HEK293T (cell line): Measurements from ENCODE around the gene COP1.

Experiments
- CTCF ChIA-PET: fragments of 350-600 bp; formaldehyde crosslinking; extraction: SDS; loops from one replicate; lab custom pipeline; 2021; ENCODE audit warnings: antibody characterized with exemption, inconsistent platforms; lab: Yijun Ruan, JAX
- POLR2A ChIA-PET: fragments of 350-600 bp; formaldehyde crosslinking; extraction: SDS; loops from one replicate; lab custom pipeline; 2020; ENCODE audit warnings: antibody characterized with exemption, inconsistent platforms; lab: Yijun Ruan, JAX
- DNase-seq: peaks from one replicate; pipeline ENCODE4 v3.0.0; 2012; ENCODE audit warnings: mixed read lengths; ENCODE audit errors: extremely low spot score
- ARNT ChIP-seq: fragments of 450-650 bp; IDR thresholded peaks from 2 replicates; pipeline ENCODE4 v1.6.1; 2017; ENCODE audit warnings: mild to moderate bottlenecking
- BHLHE40 ChIP-seq: fragments of 450-650 bp; IDR thresholded peaks from 2 replicates; pipeline ENCODE4 v1.6.1; 2016; ENCODE audit warnings: mild to moderate bottlenecking, moderate library complexity, borderline replicate concordance
- CTBP1 ChIP-seq: fragments of 450-650 bp; IDR thresholded peaks from 2 replicates; pipeline ENCODE4 v1.6.1; 2016; ENCODE audit warnings: borderline replicate concordance
- ELF4 ChIP-seq: fragments of 450-650 bp; IDR thresholded peaks from 2 replicates; pipeline ENCODE4 v1.6.1; 2017; ENCODE audit warnings: antibody characterized with exemption
- FOXA1 ChIP-seq: fragments of 450-650 bp; IDR thresholded peaks from 2 replicates; pipeline ENCODE4 v1.6.1; 2016; ENCODE audit warnings: mild to moderate bottlenecking
- FOXK2 ChIP-seq: fragments of 450-650 bp; IDR thresholded peaks from 2 replicates; pipeline ENCODE4 v1.6.1; 2016; ENCODE audit warnings: mild to moderate bottlenecking
- FOXM1 ChIP-seq: fragments of 450-650 bp; IDR thresholded peaks from 2 replicates; pipeline ENCODE4 v1.6.1; 2017; ENCODE audit warnings: mild to moderate bottlenecking, borderline replicate concordance
- HDGF ChIP-seq: fragments of 450-650 bp; IDR thresholded peaks from 2 replicates; pipeline ENCODE4 v1.6.1; 2017; ENCODE audit warnings: antibody characterized with exemption, borderline replicate concordance
- L3MBTL2 ChIP-seq: fragments of 450-650 bp; conservative IDR thresholded peaks from 2 replicates; pipeline ENCODE4 v1.6.1; 2016; ENCODE audit warnings: mild to moderate bottlenecking
- LEF1 ChIP-seq: fragments of 450-650 bp; IDR thresholded peaks from 2 replicates; pipeline ENCODE4 v1.6.1; 2017; ENCODE audit warnings: mild to moderate bottlenecking, borderline replicate concordance
- NFRKB ChIP-seq: fragments of 450-650 bp; IDR thresholded peaks from 2 replicates; pipeline ENCODE4 v1.6.1; 2016; ENCODE audit warnings: mild to moderate bottlenecking, moderate library complexity
- PKNOX1 ChIP-seq: fragments of 450-650 bp; IDR thresholded peaks from 2 replicates; pipeline ENCODE4 v1.6.1; 2016
- SP1 ChIP-seq: fragments of 450-650 bp; IDR thresholded peaks from 2 replicates; pipeline ENCODE4 v1.6.1; 2017
- SUZ12 ChIP-seq: fragments of 450-650 bp; IDR thresholded peaks from 2 replicates; pipeline ENCODE4 v1.6.1; 2016; ENCODE audit warnings: mild to moderate bottlenecking
- TARDBP ChIP-seq: fragments of 450-650 bp; IDR thresholded peaks from 2 replicates; pipeline ENCODE4 v1.6.1; 2016
- ZNF384 ChIP-seq: fragments of 450-650 bp; IDR thresholded peaks from 2 replicates; pipeline ENCODE4 v1.6.1; 2016

The COP1 gene

GRCh38 chr1:175933801-175934200 is 273.3 kb downstream of the COP1 start:
- TF ChIP-seq ELF4: no peak
- no peak for TF ChIP-seq ZNF384
- no peak for TF ChIP-seq BHLHE40
- no peak for TF ChIP-seq TARDBP
- no peak for TF ChIP-seq FOXM1
- TF ChIP-seq ARNT: no peak
- TF ChIP-seq FOXA1: no peak
- no peak for TF ChIP-seq NFRKB
- TF ChIP-seq FOXK2: no peak
- no peak for TF ChIP-seq L3MBTL2
- TF ChIP-seq LEF1: no peak
- TF ChIP-seq PKNOX1: no peak
- DNase-seq: peak; percentile 10
- POLR2A ChIA-PET: no interaction called here
- CTCF ChIA-PET: interaction anchor here (0.6 kb wide), 1 partner anchor 1433 kb away, joined by 9 read pairs; no protein-coding TSS in a partner anchor

- no peak for TF ChIP-seq ARNT
- no peak for TF ChIP-seq ZNF384
- TF ChIP-seq CTBP1: no peak
- TF ChIP-seq PKNOX1: no peak
- TF ChIP-seq BHLHE40: no peak
- no peak for TF ChIP-seq FOXM1
- TF ChIP-seq HDGF: no peak
- TF ChIP-seq FOXK2: no peak
- no peak for TF ChIP-seq SP1
- no peak for TF ChIP-seq SUZ12
- no peak for TF ChIP-seq ELF4
- no peak for TF ChIP-seq L3MBTL2
- no peak for TF ChIP-seq FOXA1
- no peak for TF ChIP-seq TARDBP
- TF ChIP-seq NFRKB: no peak
- ChIA-PET CTCF (no interaction called here), POLR2A (no interaction called here)
- DNase-seq: no peak
Observed at GRCh38 chr1:175927944-175928343, 279.1 kb downstream of the COP1 start.

GRCh38 chr1:175922254-175922881 is 284.7 kb downstream of the COP1 start:
- DNase-seq: no peak
- TF ChIP-seq L3MBTL2 (no peak), FOXM1 (no peak), ZNF384 (no peak)
- CTCF ChIA-PET: no interaction called here
- POLR2A ChIA-PET: no interaction called here

GRCh38 chr1:175920381-175920780 is 286.7 kb downstream of the COP1 start:
- POLR2A ChIA-PET: no interaction called here
- TF ChIP-seq SUZ12 (no peak), ZNF384 (no peak), FOXM1 (no peak), CTBP1 (no peak), FOXA1 (no peak), BHLHE40 (no peak), ARNT (no peak), FOXK2 (no peak), LEF1 (no peak), NFRKB (no peak), PKNOX1 (no peak), HDGF (no peak), TARDBP (no peak), L3MBTL2 (no peak), ELF4 (no peak), SP1 (no peak)
- CTCF ChIA-PET: no interaction called here

GRCh38 chr1:175919001-175919400 is 288.1 kb downstream of the COP1 start:
- DNase-seq: no peak
- ChIA-PET CTCF (no interaction called here), POLR2A (no interaction called here)
- TF ChIP-seq BHLHE40: no peak
- TF ChIP-seq ELF4: no peak
- TF ChIP-seq LEF1: no peak
- no peak for TF ChIP-seq SUZ12
- no peak for TF ChIP-seq SP1
- TF ChIP-seq FOXK2: no peak
- TF ChIP-seq L3MBTL2: no peak
- TF ChIP-seq FOXA1: no peak
- TF ChIP-seq CTBP1: no peak
- no peak for TF ChIP-seq ARNT
- TF ChIP-seq PKNOX1: no peak
- no peak for TF ChIP-seq NFRKB
- TF ChIP-seq HDGF: no peak
- TF ChIP-seq FOXM1: no peak
- TF ChIP-seq ZNF384: no peak
- TF ChIP-seq TARDBP: no peak

More at GRCh38 chr1:175920381-175920780, 286.7 kb downstream of the COP1 start:
- DNase-seq: no peak

- no peak for TF ChIP-seq FOXK2
- TF ChIP-seq ZNF384: no peak
- TF ChIP-seq PKNOX1: no peak
- no peak for TF ChIP-seq TARDBP
- TF ChIP-seq FOXM1: no peak
- no peak for TF ChIP-seq CTBP1
- TF ChIP-seq ELF4: no peak
- TF ChIP-seq HDGF: no peak
- no peak for TF ChIP-seq FOXA1
- TF ChIP-seq SP1: no peak
- TF ChIP-seq SUZ12: no peak
- no peak for TF ChIP-seq L3MBTL2
- no peak for TF ChIP-seq BHLHE40
- TF ChIP-seq ARNT: no peak
- ChIA-PET POLR2A (no interaction called here), CTCF (no interaction called here)
- DNase-seq: no peak
Observed at GRCh38 chr1:175918364-175918801, 288.7 kb downstream of the COP1 start.
